ENCODE measurements around the gene MAGEA8.
"Not testable (repeated sequence)": the region's sequence is repeated elsewhere in the genome, so short reads cannot be mapped to it uniquely, and the experiment has no call there.

MAGEA8 gene

GRCh38 chrX:149865390-149865789 is 15.6 kb upstream of the MAGEA8 start:
- TF ChIP-seq CTCF (IDR thresholded peaks at IDR 0.05; ENCODE audit: borderline replicate concordance, control extremely low read depth, extremely low read depth, insufficient read depth, missing control alignments) = no peak
- DNase-seq (ENCODE audit: low spot score) = no peak
- in situ Hi-C loops (cut with MboI; ENCODE audit: low sequenced_read_pairs, unreplicated experiment) = no loop called here

GRCh38 chrX:149867488-149867887 is 13.5 kb upstream of the MAGEA8 start:
- in situ Hi-C loops (cut with MboI; ENCODE audit: low sequenced_read_pairs, unreplicated experiment) = no loop called here
- no peak for TF ChIP-seq CTCF (IDR thresholded peaks at IDR 0.05; ENCODE audit: borderline replicate concordance, control extremely low read depth, extremely low read depth, insufficient read depth, missing control alignments)

GRCh38 chrX:149870840-149871239 is 10.1 kb upstream of the MAGEA8 start:
- in situ Hi-C loops (cut with MboI; ENCODE audit: low sequenced_read_pairs, unreplicated experiment) = no loop called here
- no peak for TF ChIP-seq CTCF (IDR thresholded peaks at IDR 0.05; ENCODE audit: borderline replicate concordance, control extremely low read depth, extremely low read depth, insufficient read depth, missing control alignments)
- DNase-seq (ENCODE audit: low spot score) = no peak

More at GRCh38 chrX:149867488-149867887, 13.5 kb upstream of the MAGEA8 start:
- no peak for DNase-seq (ENCODE audit: low spot score)

- in situ Hi-C loops (cut with MboI; ENCODE audit: low sequenced_read_pairs, unreplicated experiment) = no loop called here
- no peak for DNase-seq (ENCODE audit: low spot score)
- TF ChIP-seq CTCF (IDR thresholded peaks at IDR 0.05; ENCODE audit: borderline replicate concordance, control extremely low read depth, extremely low read depth, insufficient read depth, missing control alignments) = no peak
Observed at GRCh38 chrX:149871433-149871832, 9.6 kb upstream of the MAGEA8 start.

- peak; percentile 63 for TF ChIP-seq CTCF (IDR thresholded peaks at IDR 0.05; ENCODE audit: borderline replicate concordance, control extremely low read depth, extremely low read depth, insufficient read depth, missing control alignments)
- DNase-seq (ENCODE audit: low spot score) = peak; percentile 47
- in situ Hi-C loops (cut with MboI; ENCODE audit: low sequenced_read_pairs, unreplicated experiment) = no loop called here
Observed at GRCh38 chrX:149871940-149872339, 9.0 kb upstream of the MAGEA8 start.

- no peak for TF ChIP-seq CTCF (IDR thresholded peaks at IDR 0.05; ENCODE audit: borderline replicate concordance, control extremely low read depth, extremely low read depth, insufficient read depth, missing control alignments)
- DNase-seq (ENCODE audit: low spot score) = no peak
- in situ Hi-C loops (cut with MboI; ENCODE audit: low sequenced_read_pairs, unreplicated experiment) = no loop called here
Observed at GRCh38 chrX:149877157-149877556, 3.8 kb upstream of the MAGEA8 start.

GRCh38 chrX:149877636-149878035 is 3.3 kb upstream of the MAGEA8 start:
- TF ChIP-seq CTCF (IDR thresholded peaks at IDR 0.05; ENCODE audit: borderline replicate concordance, control extremely low read depth, extremely low read depth, insufficient read depth, missing control alignments) = no peak
- DNase-seq (ENCODE audit: low spot score) = no peak
- in situ Hi-C loops (cut with MboI; ENCODE audit: low sequenced_read_pairs, unreplicated experiment) = no loop called here

- in situ Hi-C loops (cut with MboI; ENCODE audit: low sequenced_read_pairs, unreplicated experiment) = not testable (repeated sequence)
Observed at GRCh38 chrX:149890828-149891227, 9.8 kb downstream of the MAGEA8 start.

More at GRCh38 chrX:149890828-149891227, 9.8 kb downstream of the MAGEA8 start:
- DNase-seq (ENCODE audit: low spot score) = not testable (repeated sequence)

Measured in GM13976 (cell line).